Heart left ventricle (tissue), 16 donors: ENCODE measurements around the gene BTNL8. TPM values are rescaled to one million over a fixed set of nuclear protein-coding genes. Genes with fewer than 3 reads are reported as not detected.

Experiments
- ATAC-seq, 4 donors: fragments of 200-7000 bp; cut with Tn5 transposase; one replicate each; pipeline ENCODE4 v1.9.1; 2020 to 2022; ENCODE audit warnings: moderate library complexity in 4 of 4, mild to moderate bottlenecking in 3 of 4, moderate number of reproducible peaks in 1 of 4
- DNase-seq, 5 donors: peaks; one replicate each; pipeline ENCODE4 v3.0.0-alpha.2; 2020
- H3K27ac ChIP-seq, 12 donors: fragments of 200-600 bp; sonication (generic) in 4 of 12; one replicate each; pipeline versions ENCODE4 v1.5.0 to v1.8.0; 2016 to 2022; ENCODE audit warnings: mild to moderate bottlenecking in 2 of 12
- H3K27me3 ChIP-seq, 9 donors: fragments of 200-600 bp; sonication (generic) in 2 of 9; one replicate each; pipeline versions ENCODE4 v1.5.1 to v1.8.0; 2016 to 2022; ENCODE audit warnings: mild to moderate bottlenecking in 3 of 9
- H3K36me3 ChIP-seq, 9 donors: fragments of 200-600 bp; sonication (generic) in 2 of 9; one replicate each; pipeline versions ENCODE4 v1.5.0 to v1.8.0; 2018 to 2022; ENCODE audit warnings: mild to moderate bottlenecking in 2 of 9
- H3K4me1 ChIP-seq, 12 donors: fragments of 200-600 bp; sonication (generic) in 4 of 12; one replicate each; pipeline versions ENCODE4 v1.5.0 to v1.8.0; 2016 to 2022; ENCODE audit warnings: mild to moderate bottlenecking in 3 of 12
- H3K4me3 ChIP-seq, 12 donors: fragments of 200-600 bp; sonication (generic) in 4 of 12; one replicate each; pipeline versions ENCODE4 v1.5.0 to v1.8.0; 2017 to 2022; ENCODE audit warnings: mild to moderate bottlenecking in 9 of 12, moderate library complexity in 4 of 12
- H3K9me3 ChIP-seq, 12 donors: fragments of 200-600 bp; sonication (generic) in 4 of 12; one replicate each; pipeline versions ENCODE4 v1.5.0 to v1.8.0; 2016 to 2022; ENCODE audit warnings: mild to moderate bottlenecking in 1 of 12
- POLR2A ChIP-seq, 2 donors: fragments of 450-650 bp; IDR thresholded peaks; one replicate each; pipeline ENCODE4 v1.6.1; 2017; ENCODE audit warnings: antibody characterized with exemption in 2 of 2, mild to moderate bottlenecking in 2 of 2, moderate library complexity in 2 of 2
- WGBS, 4 donors: extraction: QIAGEN DNeasy Blood & Tissue Kit in 2 of 4; methylation state at CpG; one replicate each; pipeline versions ENCODE4 v1.1.5 to v1.1.7; 2013 to 2018; 5-methylcytosine and 5-hydroxymethylcytosine counted together
- intact Hi-C, 10 donors: fragments of 100-400 bp; cut with DNase I; formaldehyde crosslinking; loops; one replicate each; pipeline versions ENCODE4 v1.11.1 to v1.14.2; 2022
- polyA plus RNA-seq, 2 donors: library from polyadenylated mRNA; stranded (reverse); fragments of 200-250 nt; gene quantifications; one replicate each; pipeline ENCODE4 v1.2.3, GENCODE V29; 2013
- total RNA-seq, 9 donors: library from RNA; depleted of rRNA in 2 of 9; stranded (reverse); fragments of >200 nt in 2 of 9; fragmentation: NEBNext Ultra II Directional in 3 of 9; extraction: Animal tissue kit (Norgen Biotek cat#: 25700) in 3 of 9; gene quantifications; one replicate each; pipeline versions ENCODE4 v1.1.0 to v1.2.4, GENCODE V29; 2016 to 2023
- TF ChIP-seq, protein P1 (sequence below), 12 donors: fragments of 200-600 bp; sonication (generic) in 4 of 12; IDR thresholded peaks; one replicate each; pipeline versions ENCODE4 v1.5.0 to v1.8.0; 2018 to 2022; ENCODE audit warnings: antibody characterized with exemption in 12 of 12, mild to moderate bottlenecking in 5 of 12
- donor health status: ischemic (EF 13 %, LVEDD 7.1; RV severe dilation, severe dysfunction).
- donor health status: healthy with polysubstance abuse.
- donor health status: DM: no; HTN: yes; CAD: no.
- donor health status: DM: no; HTN: no; CAD: no.
- donor health status: ischemic (EF 25% LVEDD 6.9; RV normal size, moderate dysfunction).
- donor health status: ischemic (EF 25% LVEDD 5.7; RV mildly dilated, moderate dysfunction).
- donor health status: healthy.
- donor health status: DM: yes; HTN: yes; CAD: no.
- donor health status: ischemic (EF 35%, LVEDD 5.7; RV mildly dilated, moderate dysfunction).
- donor health status: nonischemic (EF 11% LVEDD 7.7; RV severe dilation, severe dysfunction).
- donor health status: DM: yes; HTN: yes; CAD: no.
- donor health status: PGD.
- donor health status: ischemic (EF 29% LVEDD 5.4; RV normal size, mild dysfunction).
- donor health status: nonischemic (EF 23%, LVEDD 6.1; RV moderate dilation, normal function).

The BTNL8 gene
- total and polyA plus RNA-seq, 11 donors: 0.14 to 0.84 (median 0.20) TPM; not detected in 7

DNA sequence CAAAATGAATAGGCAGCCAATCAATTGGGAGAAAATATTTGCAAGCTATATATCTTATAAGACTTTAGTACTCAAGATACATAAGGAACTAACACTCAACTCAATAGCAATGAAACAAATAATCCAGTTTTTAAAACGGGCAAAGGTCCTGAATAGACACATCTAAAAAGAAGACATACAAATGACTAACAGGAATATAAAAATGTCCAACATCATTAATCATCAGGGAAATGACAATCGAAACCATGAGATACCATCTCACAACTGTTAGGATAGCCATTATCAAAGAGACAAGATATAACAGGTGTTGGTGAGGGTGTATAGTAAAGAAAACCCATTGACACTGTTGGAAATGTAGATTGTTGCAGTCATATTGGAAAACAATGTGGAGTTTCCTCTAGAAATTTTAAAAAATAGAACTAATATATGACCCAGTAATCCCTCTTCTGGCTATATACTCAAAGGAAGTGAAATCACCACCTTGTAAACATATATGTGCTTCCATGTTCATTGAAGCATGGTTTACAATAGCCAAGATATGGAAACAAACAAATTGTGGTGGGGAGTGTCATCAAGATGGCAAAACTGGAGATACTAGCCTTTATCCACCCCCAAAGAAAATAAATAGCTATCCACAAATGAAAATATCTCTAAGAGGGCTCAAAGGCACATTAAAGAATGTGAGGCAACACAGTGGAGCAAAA, 75.8 kb downstream of the BTNL8 start:
- Histone ChIP-seq H3K4me3 (no peak overlapping the region), H3K27ac (no peak overlapping the region), H3K9me3 (no peaks in the 10 kb centered on the region), H3K36me3 (no peaks in the 10 kb centered on the region), H3K4me1 (no peaks in the 10 kb centered on the region), H3K27me3 (peaks cover 0 to 3% (median 0%) of the 10 kb centered on the region in 9 donors)
- ATAC-seq (no peak), DNase-seq (no peak)
- WGBS, 4 donors: 39 to 87% (median 81%) methylated on average over 2 of the region's 2 CpGs
- TF ChIP-seq POLR2A (IDR thresholded peaks at IDR 0.05): no peak
- TF ChIP-seq, protein P1, sequence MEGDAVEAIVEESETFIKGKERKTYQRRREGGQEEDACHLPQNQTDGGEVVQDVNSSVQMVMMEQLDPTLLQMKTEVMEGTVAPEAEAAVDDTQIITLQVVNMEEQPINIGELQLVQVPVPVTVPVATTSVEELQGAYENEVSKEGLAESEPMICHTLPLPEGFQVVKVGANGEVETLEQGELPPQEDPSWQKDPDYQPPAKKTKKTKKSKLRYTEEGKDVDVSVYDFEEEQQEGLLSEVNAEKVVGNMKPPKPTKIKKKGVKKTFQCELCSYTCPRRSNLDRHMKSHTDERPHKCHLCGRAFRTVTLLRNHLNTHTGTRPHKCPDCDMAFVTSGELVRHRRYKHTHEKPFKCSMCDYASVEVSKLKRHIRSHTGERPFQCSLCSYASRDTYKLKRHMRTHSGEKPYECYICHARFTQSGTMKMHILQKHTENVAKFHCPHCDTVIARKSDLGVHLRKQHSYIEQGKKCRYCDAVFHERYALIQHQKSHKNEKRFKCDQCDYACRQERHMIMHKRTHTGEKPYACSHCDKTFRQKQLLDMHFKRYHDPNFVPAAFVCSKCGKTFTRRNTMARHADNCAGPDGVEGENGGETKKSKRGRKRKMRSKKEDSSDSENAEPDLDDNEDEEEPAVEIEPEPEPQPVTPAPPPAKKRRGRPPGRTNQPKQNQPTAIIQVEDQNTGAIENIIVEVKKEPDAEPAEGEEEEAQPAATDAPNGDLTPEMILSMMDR (IDR thresholded peaks at IDR 0.05): no peak
- intact Hi-C loops: no loop called here

DNA sequence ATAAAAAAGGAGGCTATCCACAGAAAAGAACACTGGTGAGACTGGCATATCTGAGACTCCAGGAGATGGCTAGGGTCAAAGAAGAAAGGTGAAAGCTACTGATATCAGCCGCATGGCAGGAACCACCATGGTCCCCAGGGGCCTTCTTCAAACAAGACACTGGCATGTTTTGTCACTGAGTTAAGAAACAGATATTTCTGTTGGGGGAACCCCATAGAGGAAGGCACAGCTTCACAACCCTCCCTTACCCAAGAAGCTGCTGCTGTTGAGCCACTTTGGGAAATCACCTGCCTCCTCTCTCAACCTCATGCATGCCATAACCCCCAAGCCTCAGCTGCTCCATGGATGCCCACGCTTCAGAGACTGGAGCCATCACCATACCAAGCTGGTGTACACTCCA, 76.4 kb downstream of the BTNL8 start:
- no peak for DNase-seq
- no peak for TF ChIP-seq POLR2A (IDR thresholded peaks at IDR 0.05)
- TF ChIP-seq, protein P1 (IDR thresholded peaks at IDR 0.05): no peak
- Histone ChIP-seq H3K27me3 (peaks cover 0 to 3% (median 0%) of the 10 kb centered on the region in 9 donors), H3K36me3 (no peaks in the 10 kb centered on the region), H3K4me3 (no peak overlapping the region), H3K27ac (no peak overlapping the region), H3K4me1 (no peaks in the 10 kb centered on the region), H3K9me3 (no peaks in the 10 kb centered on the region)
- ATAC-seq: no peak
- intact Hi-C loops: no loop called here
- WGBS, 4 donors: 64 to 86% (median 80%) methylated on average over 2 of the region's 2 CpGs

DNA sequence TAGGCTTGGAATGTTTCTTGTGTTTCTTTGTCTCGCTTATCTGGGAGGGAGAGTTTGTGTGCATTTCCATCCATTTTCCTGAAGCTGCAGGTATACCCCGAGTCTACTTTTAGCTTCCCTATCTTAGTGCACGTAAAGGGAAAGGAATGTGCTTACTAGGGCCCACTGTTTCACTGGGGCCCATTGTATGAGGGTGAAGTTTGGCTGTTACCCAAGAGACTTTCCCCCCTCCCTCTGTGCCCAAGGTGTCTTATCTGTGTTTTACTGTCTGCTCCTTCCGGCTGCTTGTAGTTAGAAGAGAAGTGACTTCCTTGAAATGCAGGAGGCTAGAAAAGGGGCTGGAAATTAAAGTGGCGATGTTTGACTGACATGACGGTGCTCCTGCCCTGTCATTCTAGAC, 77.6 kb downstream of the BTNL8 start:
- WGBS, 4 donors: 36 to 55% (median 50%) methylated on average over 6 of the region's 6 CpGs
- intact Hi-C loops: no loop called here
- Histone ChIP-seq H3K36me3 (no peaks in the 10 kb centered on the region), H3K9me3 (no peaks in the 10 kb centered on the region), H3K4me1 (no peaks in the 10 kb centered on the region), H3K27ac (no peak overlapping the region), H3K27me3 (peaks cover 0 to 3% (median 0%) of the 10 kb centered on the region in 9 donors), H3K4me3 (no peak overlapping the region)
- DNase-seq (no peak), ATAC-seq (no peak)
- TF ChIP-seq, protein P1 (IDR thresholded peaks at IDR 0.05): no peak
- TF ChIP-seq POLR2A (IDR thresholded peaks at IDR 0.05): no peak

DNA sequence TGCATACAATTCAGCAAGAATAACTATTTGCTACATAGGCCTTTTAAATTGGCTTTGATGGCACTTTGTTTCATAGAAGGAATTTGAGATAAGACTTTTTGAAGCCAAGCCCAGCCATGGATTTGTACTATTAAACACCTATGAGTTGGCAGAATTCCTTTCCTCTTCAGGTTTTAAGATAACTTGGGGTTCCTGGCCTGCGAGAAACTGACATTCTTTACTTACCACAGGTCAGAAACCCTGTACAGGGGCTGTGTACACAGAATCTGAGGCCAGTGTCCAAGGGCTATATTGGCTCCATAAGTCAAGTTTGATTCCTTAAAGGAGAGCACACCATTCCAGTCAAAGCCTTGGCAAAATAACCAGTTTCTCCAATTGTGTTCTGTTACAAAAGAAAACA, 78.9 kb downstream of the BTNL8 start:
- ATAC-seq (no peak), DNase-seq (no peak)
- H3K27me3 ChIP-seq: no peaks in the 10 kb centered on the region
- no peak overlapping the region for H3K4me3 ChIP-seq
- H3K36me3 ChIP-seq: no peaks in the 10 kb centered on the region
- H3K27ac ChIP-seq: no peak overlapping the region
- H3K4me1 ChIP-seq: no peaks in the 10 kb centered on the region
- no peaks in the 10 kb centered on the region for H3K9me3 ChIP-seq
- no peak for TF ChIP-seq POLR2A (IDR thresholded peaks at IDR 0.05)
- TF ChIP-seq, protein P1 (IDR thresholded peaks at IDR 0.05): no peak
- WGBS, 4 donors: 21 to 38% (median 33%) methylated on average over 1 of the region's 1 CpG
- intact Hi-C loops: no loop called here
